Endothelial cell of umbilical vein (primary cell): ENCODE results near the gene SCAPER. TPM values are rescaled to one million over a fixed set of nuclear protein-coding genes. Genes with fewer than 3 reads are reported as not detected.

Source experiments
- BruUV-seq: library from RNA; stranded (reverse); fragments of 400-500 nt; replicated peaks from 2 replicates; lab custom pipeline; 2021; lab: Mats Ljungman, UMichigan
- CTCF ChIA-PET: fragments of 300-600, 350-600 bp; sonication (Branson Sonifier 250); formaldehyde crosslinking; loops from one replicate; lab custom pipeline; 2021; ENCODE audit warnings: antibody characterized with exemption, inconsistent platforms; lab: Charles Lee
- POLR2A ChIA-PET: fragments of 300-600, 350-600 bp; sonication (Branson Sonifier 250); formaldehyde crosslinking; loops from one replicate; lab custom pipeline; 2021; ENCODE audit warnings: antibody characterized with exemption, inconsistent platforms; lab: Charles Lee
- DNase-seq: peaks from one replicate; pipeline ENCODE4 v3.0.0-alpha.2; 2011; ENCODE audit warnings: low read depth, low spot score
- FAIRE-seq: peaks from 2 replicates; lab custom pipeline; 2011; peaks lifted over from hg19 to GRCh38; lab: Jason Lieb, UNC
- H2AFZ ChIP-seq: 2 replicates; pipeline ENCODE4 v1.6.0; 2012; ENCODE audit warnings: low read depth, low read length, control low read depth, inconsistent platforms
- H3K27ac ChIP-seq: 2 replicates; pipeline ENCODE4 v1.5.1; 2011; ENCODE audit warnings: low read depth, mild to moderate bottlenecking, control low read depth, low read length, moderate library complexity; ENCODE audit not compliant: insufficient read depth
- H3K27me3 ChIP-seq, 2 experiments: 2 replicates each; pipeline versions ENCODE4 v1.6.0 to v1.6.1; 2011; ENCODE audit warnings: low read length in 2 of 2, mixed read lengths in 1 of 2; ENCODE audit not compliant: control insufficient read depth in 2 of 2, insufficient read depth in 2 of 2
- H3K36me3 ChIP-seq, 2 experiments: 2 replicates in 1 of 2; 3 replicates in 1 of 2; pipeline ENCODE4 v1.5.1; 2011; ENCODE audit warnings: low read length in 2 of 2, mild to moderate bottlenecking in 1 of 2, moderate library complexity in 1 of 2; ENCODE audit not compliant: control insufficient read depth in 2 of 2, insufficient read depth in 2 of 2; ENCODE audit errors: extremely low read depth in 1 of 2
- H3K4me1 ChIP-seq: 3 replicates; pipeline ENCODE4 v1.5.1; 2011; ENCODE audit warnings: mild to moderate bottlenecking, low read length; ENCODE audit not compliant: control insufficient read depth, insufficient read depth; ENCODE audit errors: extremely low read depth
- H3K4me2 ChIP-seq: 2 replicates; pipeline ENCODE4 v1.6.1; 2011; ENCODE audit warnings: low read length, control low read depth, mixed read lengths; ENCODE audit not compliant: insufficient read depth
- H3K4me3 ChIP-seq, 3 experiments: fragments of 200-600 bp in 1 of 3; sonication (generic), shearing (Covaris generic) in 1 of 3; replicated peaks in 1 of 3; 2 replicates each; pipeline ENCODE4 v1.5.1; 2011 to 2016; ENCODE audit warnings: control low read depth in 3 of 3, low read length in 3 of 3, mild to moderate bottlenecking in 2 of 3, inconsistent platforms in 1 of 3, low read depth in 1 of 3, moderate library complexity in 1 of 3; ENCODE audit not compliant: insufficient read depth in 1 of 3
- H3K79me2 ChIP-seq: 2 replicates; pipeline ENCODE4 v1.6.0; 2012; ENCODE audit warnings: low read length, inconsistent platforms; ENCODE audit not compliant: control insufficient read depth, insufficient read depth
- H3K9ac ChIP-seq: replicated peaks from 2 replicates; pipeline ENCODE3; 2011; ENCODE audit warnings: low read length, control low read depth; ENCODE audit not compliant: insufficient read depth; ENCODE audit errors: extremely low read depth
- H3K9me1 ChIP-seq: replicated peaks from 3 replicates; pipeline ENCODE4 v1.6.0; 2011; ENCODE audit warnings: mild to moderate bottlenecking, low read length; ENCODE audit not compliant: control insufficient read depth, insufficient read depth; ENCODE audit errors: extremely low read depth
- H3K9me3 ChIP-seq: replicated peaks from 2 replicates; pipeline ENCODE4 v1.5.1; 2012; ENCODE audit warnings: low read length, inconsistent platforms; ENCODE audit not compliant: control insufficient read depth, insufficient read depth
- H4K20me1 ChIP-seq: replicated peaks from 2 replicates; pipeline ENCODE3; 2011; ENCODE audit warnings: mild to moderate bottlenecking, low read length; ENCODE audit not compliant: control insufficient read depth, insufficient read depth; ENCODE audit errors: extremely low read depth
- CTCF ChIP-seq, 2 donors: IDR thresholded peaks; 1 replicate in 1 of 2; 2 replicates in 1 of 2; pipeline ENCODE4 v1.5.1; 2011; ENCODE audit warnings: low read length in 2 of 2, mild to moderate bottlenecking in 2 of 2, moderate library complexity in 2 of 2, control low read depth in 1 of 2, inconsistent platforms in 1 of 2, low read depth in 1 of 2; ENCODE audit not compliant: insufficient read depth in 1 of 2; ENCODE audit errors: extremely low read depth in 1 of 2
- EZH2 ChIP-seq: IDR thresholded peaks from 2 replicates; pipeline ENCODE4 v1.6.1; 2012; ENCODE audit warnings: borderline replicate concordance, low read depth, mild to moderate bottlenecking, moderate library complexity, low read length, inconsistent platforms; ENCODE audit not compliant: severe bottlenecking
- FOS ChIP-seq: IDR thresholded peaks from 2 replicates; pipeline ENCODE4 v1.6.1; 2011; ENCODE audit warnings: mild to moderate bottlenecking, low read length, moderate library complexity, borderline replicate concordance; ENCODE audit not compliant: insufficient read depth
- JUN ChIP-seq: IDR thresholded peaks from 2 replicates; pipeline ENCODE4 v1.6.1; 2011; ENCODE audit warnings: borderline replicate concordance, low read depth; ENCODE audit not compliant: insufficient read length, insufficient read depth
- MAX ChIP-seq: IDR thresholded peaks from 2 replicates; pipeline ENCODE4 v1.6.1; 2011; ENCODE audit not compliant: insufficient read depth, insufficient read length
- MYC ChIP-seq: IDR thresholded peaks from one replicate; pipeline ENCODE4 v1.6.1; 2011; ENCODE audit warnings: mild to moderate bottlenecking, low read depth, low read length
- POLR2AphosphoS5 ChIP-seq: IDR thresholded peaks from 2 replicates; pipeline ENCODE4 v1.6.1; 2012; ENCODE audit warnings: low read depth, mild to moderate bottlenecking, control low read depth, low read length, moderate library complexity; ENCODE audit not compliant: insufficient read depth
- dilution Hi-C: fragments of 300-500 bp; cut with MboI; formaldehyde crosslinking; loops from one replicate; pipeline ENCODE4 v1.15.0; 2019; ENCODE audit warnings: low sequenced_read_pairs; ENCODE audit not compliant: extremely low pct_ligation_motif_present
- intact Hi-C: fragments of 100-400 bp; cut with micrococcal nuclease; formaldehyde crosslinking; loops from one replicate; pipeline ENCODE4 v1.10.0; 2022
- polyA plus RNA-seq, 4 experiments: library from polyadenylated mRNA; depleted of rRNA in 3 of 4; stranded (reverse) in 3 of 4; unstranded in 1 of 4; fragments of >200 nt; gene quantifications; 2 replicates each; pipeline versions ENCODE4 v1.2.1 to v1.2.3, GENCODE V29; 2011 to 2012; ENCODE audit warnings: missing spikeins in 1 of 4
- total RNA-seq: library from RNA; stranded (reverse); gene quantifications from 2 replicates; pipeline ENCODE4 v1.2.3, GENCODE V29; 2021

Gene SCAPER
- total and polyA plus RNA-seq, 2 donors (not counting 3 experiments of a cell fraction or from before 2014, with no cell fraction given): 2.7 to 12.7 TPM

- no peaks in the 10 kb centered on the region for H3K27me3 ChIP-seq
Measured at GRCh38 chr15:76501726-76502125, 403.4 kb downstream of the SCAPER start.

More at GRCh38 chr15:76501726-76502125, 403.4 kb downstream of the SCAPER start:
- intact Hi-C loops: no loop called here
- Histone ChIP-seq H3K36me3 (no peaks in the 10 kb centered on the region), H3K4me3 (no peak overlapping the region), H4K20me1 (no peaks in the 10 kb centered on the region), H2AFZ (no peak overlapping the region), H3K4me1 (no peaks in the 10 kb centered on the region), H3K79me2 (no peaks in the 10 kb centered on the region), H3K4me2 (no peak overlapping the region), H3K27ac (no peak overlapping the region), H3K9me1 (no peaks in the 10 kb centered on the region), H3K9ac (no peak overlapping the region), H3K9me3 (no peaks in the 10 kb centered on the region)
- ChIA-PET CTCF (no interaction called here), POLR2A (no interaction called here)
- no peak for TF ChIP-seq EZH2
- TF ChIP-seq FOS: no peak
- TF ChIP-seq MAX: no peak
- TF ChIP-seq MYC: no peak
- TF ChIP-seq POLR2AphosphoS5: no peak
- TF ChIP-seq CTCF (IDR thresholded peaks at IDR 0.05; ENCODE audit: extremely low read depth in 1 of 2, insufficient read depth in 1 of 2, low read depth in 1 of 2, low read length in 2 of 2): no peak
- TF ChIP-seq JUN: no peak
- DNase-seq (no peak), FAIRE-seq (no peak)
- dilution Hi-C loops: no loop called here
- BruUV-seq: no TSS peak
